RWPE2 (cell line): ENCODE measurements around the gene KCTD1.
"Not testable (repeated sequence)": the region's sequence is repeated elsewhere in the genome, so short reads cannot be mapped to it uniquely, and the experiment has no call there.

Experiments used
- ATAC-seq: fragments of 200-7000 bp; cut with Tn5 transposase; 3 replicates; pipeline ENCODE4 v1.9.1; 2021; ENCODE audit warnings: low read depth
- DNase-seq: peaks from one replicate; pipeline ENCODE4 v3.0.0-alpha.2; 2020; ENCODE audit warnings: low spot score
- H3K27ac ChIP-seq: fragments of 450-650 bp; 2 replicates; pipeline ENCODE4 v1.5.1; 2017; ENCODE audit warnings: mild to moderate bottlenecking; ENCODE audit not compliant: poor library complexity, severe bottlenecking
- H3K27me3 ChIP-seq: fragments of 250-450 bp; sonication (Bioruptor Pico); 2 replicates; pipeline ENCODE4 v1.5.1; 2021; ENCODE audit warnings: mild to moderate bottlenecking, moderate library complexity; ENCODE audit not compliant: insufficient read depth, poor library complexity, severe bottlenecking
- H3K36me3 ChIP-seq: fragments of 250-450 bp; sonication (Bioruptor Pico); 2 replicates; pipeline ENCODE4 v1.5.1; 2020; ENCODE audit warnings: low read depth, mild to moderate bottlenecking, moderate library complexity
- H3K4me1 ChIP-seq: fragments of 250-450 bp; sonication (Bioruptor Pico); 2 replicates; pipeline ENCODE4 v1.5.1; 2021; ENCODE audit warnings: mild to moderate bottlenecking, moderate library complexity; ENCODE audit not compliant: insufficient read depth, poor library complexity, severe bottlenecking
- H3K4me3 ChIP-seq: fragments of 250-450 bp; sonication (Bioruptor Pico); 2 replicates; pipeline ENCODE4 v1.5.1; 2021; ENCODE audit warnings: mild to moderate bottlenecking, moderate library complexity; ENCODE audit not compliant: severe bottlenecking
- H3K9me3 ChIP-seq: fragments of 250-450 bp; sonication (Bioruptor Pico); 2 replicates; pipeline ENCODE4 v1.5.1; 2021; ENCODE audit warnings: mild to moderate bottlenecking, moderate library complexity; ENCODE audit not compliant: severe bottlenecking
- TF ChIP-seq, protein P1 (sequence below): fragments of 450-650 bp; IDR thresholded peaks from one replicate; pipeline ENCODE4 v1.5.1; 2017; ENCODE audit warnings: mild to moderate bottlenecking, moderate library complexity; ENCODE audit not compliant: poor library complexity, severe bottlenecking

Gene KCTD1

DNA sequence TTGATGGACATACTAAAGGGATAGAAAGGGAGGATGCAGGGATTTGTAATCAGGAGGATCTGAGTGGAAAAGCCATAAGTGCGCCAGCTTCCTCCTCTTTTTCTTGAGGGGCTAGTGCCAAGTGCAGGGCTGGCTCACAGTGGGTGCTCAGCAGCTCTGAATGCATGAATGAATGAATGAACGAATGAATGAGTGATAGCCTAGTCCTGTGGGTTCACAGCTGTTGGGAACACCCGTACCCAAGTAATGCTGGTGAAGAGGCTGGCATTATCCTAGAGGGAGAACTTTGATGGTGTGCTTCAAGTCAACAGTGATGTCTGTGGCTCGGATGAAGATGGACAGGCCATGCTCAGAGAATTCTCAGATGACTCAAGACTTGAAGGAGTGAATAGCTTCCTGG lies 108.8 kb downstream of the KCTD1 start:
- no peak for DNase-seq
- Histone ChIP-seq H3K27ac (peak overlapping the region; percentile 91), H3K4me3 (no peak overlapping the region), H3K36me3 (no peaks in the 10 kb centered on the region), H3K4me1 (peaks cover 47% of the 10 kb centered on the region), H3K27me3 (no peaks in the 10 kb centered on the region), H3K9me3 (peaks cover 4% of the 10 kb centered on the region)
- ATAC-seq: no peak
- TF ChIP-seq, protein P1, sequence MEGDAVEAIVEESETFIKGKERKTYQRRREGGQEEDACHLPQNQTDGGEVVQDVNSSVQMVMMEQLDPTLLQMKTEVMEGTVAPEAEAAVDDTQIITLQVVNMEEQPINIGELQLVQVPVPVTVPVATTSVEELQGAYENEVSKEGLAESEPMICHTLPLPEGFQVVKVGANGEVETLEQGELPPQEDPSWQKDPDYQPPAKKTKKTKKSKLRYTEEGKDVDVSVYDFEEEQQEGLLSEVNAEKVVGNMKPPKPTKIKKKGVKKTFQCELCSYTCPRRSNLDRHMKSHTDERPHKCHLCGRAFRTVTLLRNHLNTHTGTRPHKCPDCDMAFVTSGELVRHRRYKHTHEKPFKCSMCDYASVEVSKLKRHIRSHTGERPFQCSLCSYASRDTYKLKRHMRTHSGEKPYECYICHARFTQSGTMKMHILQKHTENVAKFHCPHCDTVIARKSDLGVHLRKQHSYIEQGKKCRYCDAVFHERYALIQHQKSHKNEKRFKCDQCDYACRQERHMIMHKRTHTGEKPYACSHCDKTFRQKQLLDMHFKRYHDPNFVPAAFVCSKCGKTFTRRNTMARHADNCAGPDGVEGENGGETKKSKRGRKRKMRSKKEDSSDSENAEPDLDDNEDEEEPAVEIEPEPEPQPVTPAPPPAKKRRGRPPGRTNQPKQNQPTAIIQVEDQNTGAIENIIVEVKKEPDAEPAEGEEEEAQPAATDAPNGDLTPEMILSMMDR: no peak

DNA sequence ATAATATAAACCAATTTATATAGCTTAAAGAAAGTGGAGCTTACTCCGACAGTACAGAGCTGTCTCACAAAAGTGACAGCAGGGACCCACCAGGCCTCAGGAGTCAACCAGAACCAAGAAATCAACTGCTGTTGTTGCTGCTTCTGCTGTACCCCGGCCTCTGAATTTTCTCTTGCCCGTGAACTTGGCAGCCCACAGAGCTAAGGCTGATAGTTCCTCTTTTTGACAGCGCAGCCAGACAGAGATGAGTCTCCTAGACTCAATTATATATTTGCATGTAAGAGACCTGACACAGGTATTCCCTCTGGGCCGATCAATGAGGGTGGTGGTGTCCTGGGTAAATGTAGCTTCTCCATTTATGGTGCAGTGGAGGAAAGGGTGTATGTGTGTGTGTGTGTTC lies 109.4 kb downstream of the KCTD1 start:
- H3K9me3 ChIP-seq: peaks cover 4% of the 10 kb centered on the region
- DNase-seq (no peak), ATAC-seq (no peak)
- H3K27ac ChIP-seq: peak overlapping the region; percentile 2
- H3K36me3 ChIP-seq: no peaks in the 10 kb centered on the region
- TF ChIP-seq, protein P1: no peak
- H3K4me3 ChIP-seq: no peak overlapping the region
- peaks cover 47% of the 10 kb centered on the region for H3K4me1 ChIP-seq
- H3K27me3 ChIP-seq: no peaks in the 10 kb centered on the region

DNA sequence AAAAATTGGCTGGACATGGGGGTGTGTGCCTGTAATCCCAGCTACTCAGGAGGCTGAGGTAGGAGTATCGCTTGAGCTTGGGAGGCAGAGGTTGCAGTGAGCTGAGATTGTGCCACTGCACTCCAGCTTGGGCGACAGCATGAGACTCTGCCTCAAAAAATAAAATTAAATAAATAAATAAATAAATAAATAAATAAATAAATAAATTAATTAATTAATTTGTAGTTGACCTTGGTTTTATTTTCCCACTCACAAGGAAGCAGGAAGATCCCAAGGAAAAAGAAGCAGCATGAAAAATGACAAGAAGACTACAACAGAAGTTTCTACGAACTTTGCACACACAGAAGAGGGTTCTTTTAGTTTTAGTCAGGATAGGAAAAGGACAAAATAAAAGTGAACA lies 110.7 kb downstream of the KCTD1 start:
- not testable (repeated sequence) for DNase-seq, ATAC-seq, H3K4me3 ChIP-seq, H3K27me3 ChIP-seq, H3K9me3 ChIP-seq, H3K27ac ChIP-seq, H3K36me3 ChIP-seq
- peaks cover 41% of the 10 kb centered on the region for H3K4me1 ChIP-seq

DNA sequence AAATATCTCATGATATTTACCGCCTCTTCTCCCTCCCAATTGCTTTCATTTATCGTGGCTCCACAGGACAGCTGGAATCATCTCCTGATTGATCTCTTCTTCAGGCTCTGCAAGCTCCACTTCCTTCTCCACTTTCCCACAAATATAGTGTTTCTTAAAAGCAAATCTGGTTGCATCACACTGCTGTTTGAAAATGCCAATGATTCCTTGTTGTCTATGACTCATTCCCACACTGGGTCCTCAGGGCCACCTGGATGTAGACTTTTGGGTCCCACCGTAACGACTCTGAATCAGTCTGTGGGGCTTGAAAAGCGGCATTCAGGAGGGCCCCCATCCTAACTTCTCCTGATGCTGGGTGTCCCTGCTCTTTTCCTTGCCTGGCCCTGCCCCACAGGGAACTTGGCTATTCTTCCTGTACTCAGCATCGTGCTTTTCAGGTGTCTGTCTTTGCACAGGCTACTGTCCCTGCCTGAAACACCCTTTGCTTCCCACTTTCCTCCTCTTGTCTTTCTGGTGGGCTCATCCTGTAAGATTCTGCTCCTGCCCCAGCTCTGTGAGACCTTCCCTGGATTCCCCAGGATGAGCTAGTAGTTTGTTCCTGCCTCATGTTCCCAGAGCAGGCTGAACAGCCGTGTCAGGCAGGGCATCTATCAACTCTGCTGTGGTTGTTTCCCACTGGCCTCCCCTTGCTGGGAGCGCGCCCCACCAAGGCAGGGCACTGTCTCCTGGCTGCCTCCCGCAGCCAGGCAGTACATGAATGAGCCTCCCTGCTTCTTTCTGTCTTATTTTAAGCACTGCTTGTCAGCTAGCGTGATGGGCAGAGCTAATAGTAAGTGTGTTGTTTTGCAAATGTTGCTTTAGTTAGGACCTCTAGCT lies 111.9 kb downstream of the KCTD1 start:
- H3K4me3 ChIP-seq: no peak overlapping the region
- H3K27ac ChIP-seq: peak overlapping the region; percentile 46
- ATAC-seq (peak; percentile 79), DNase-seq (no peak)
- H3K27me3 ChIP-seq: no peaks in the 10 kb centered on the region
- no peaks in the 10 kb centered on the region for H3K36me3 ChIP-seq
- TF ChIP-seq, protein P1: no peak
- peaks cover 29% of the 10 kb centered on the region for H3K4me1 ChIP-seq
- H3K9me3 ChIP-seq: no peaks in the 10 kb centered on the region

DNA sequence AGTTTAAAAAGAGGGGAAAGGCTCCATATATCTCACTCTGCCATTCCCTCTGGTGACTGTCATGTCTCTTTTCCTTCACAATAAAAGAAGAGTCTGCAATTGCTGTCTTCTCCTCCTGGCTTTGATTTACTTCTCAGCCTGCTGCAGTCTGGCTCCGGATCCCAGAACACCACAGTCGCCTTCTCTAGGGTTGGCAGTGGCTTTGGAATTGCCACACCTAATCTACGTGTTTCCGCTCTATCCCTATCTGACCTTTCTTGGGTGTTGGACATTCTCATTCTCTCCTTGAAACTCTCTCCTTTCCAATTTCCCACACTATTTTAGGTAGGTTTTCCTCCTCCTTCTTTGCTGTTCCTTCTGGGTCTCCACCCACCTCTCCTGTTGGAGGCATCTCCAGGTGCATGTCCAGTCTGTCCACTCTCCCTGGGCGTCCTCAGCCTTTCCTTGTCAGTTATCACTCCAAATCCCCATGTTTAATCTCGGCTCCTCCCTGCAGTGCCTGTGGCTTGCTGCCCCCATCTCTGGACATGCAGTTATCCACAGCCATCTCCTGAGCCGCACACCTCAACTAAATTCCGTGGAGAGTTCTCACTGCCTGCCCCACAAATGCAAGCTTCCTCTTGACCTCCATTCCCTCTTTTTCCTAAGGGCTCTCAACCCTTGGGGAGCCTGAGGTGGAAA lies 112.8 kb downstream of the KCTD1 start:
- Histone ChIP-seq H3K4me1 (peaks cover 22% of the 10 kb centered on the region), H3K36me3 (no peaks in the 10 kb centered on the region), H3K9me3 (no peaks in the 10 kb centered on the region), H3K27me3 (no peaks in the 10 kb centered on the region), H3K27ac (peak overlapping the region; percentile 46), H3K4me3 (no peak overlapping the region)
- ATAC-seq: no peak
- TF ChIP-seq, protein P1: no peak
- DNase-seq: no peak
